H9 (cell line): ENCODE measurements around the gene FRYL. TPM values are rescaled to one million over a fixed set of nuclear protein-coding genes. Genes with fewer than 3 reads are reported as not detected.

ENCODE experiments used
- DNase-seq: peaks from one replicate; pipeline ENCODE4 v3.0.0-alpha.2; 2017
- H2AFZ ChIP-seq: one replicate; pipeline ENCODE4 v1.6.1; 2013; ENCODE audit warnings: mild to moderate bottlenecking, low read length, control low read depth, moderate library complexity
- H2AK5ac ChIP-seq: 2 replicates; pipeline ENCODE4 v1.6.1; 2013; ENCODE audit warnings: low read length, control low read depth, mixed read lengths; ENCODE audit not compliant: insufficient read length
- H2BK120ac ChIP-seq: one replicate; pipeline ENCODE4 v1.6.1; 2013; ENCODE audit warnings: low read depth, mild to moderate bottlenecking, low read length, control low read depth, inconsistent platforms; ENCODE audit not compliant: poor library complexity, severe bottlenecking
- H2BK12ac ChIP-seq: 2 replicates; pipeline ENCODE4 v1.6.1; 2013; ENCODE audit warnings: low read length, control low read depth, mixed read lengths, low read depth; ENCODE audit not compliant: insufficient read length
- H2BK15ac ChIP-seq: 2 replicates; pipeline ENCODE4 v1.6.1; 2013; ENCODE audit warnings: low read depth, low read length, control low read depth
- H2BK20ac ChIP-seq: one replicate; pipeline ENCODE4 v1.6.1; 2013; ENCODE audit warnings: low read depth, mild to moderate bottlenecking, low read length, control low read depth, inconsistent platforms; ENCODE audit not compliant: poor library complexity, severe bottlenecking
- H2BK5ac ChIP-seq: 2 replicates; pipeline ENCODE4 v1.6.1; 2013; ENCODE audit warnings: low read length, control low read depth, mixed read lengths; ENCODE audit not compliant: insufficient read length
- H3K14ac ChIP-seq: 2 replicates; pipeline ENCODE4 v1.6.1; 2013; ENCODE audit warnings: low read length, control low read depth; ENCODE audit not compliant: insufficient read depth
- H3K18ac ChIP-seq: 2 replicates; pipeline ENCODE4 v1.6.1; 2013; ENCODE audit warnings: low read depth, mild to moderate bottlenecking, mixed read lengths, low read length, control low read depth; ENCODE audit not compliant: insufficient read length
- H3K23ac ChIP-seq: 2 replicates; pipeline ENCODE4 v1.6.1; 2013; ENCODE audit warnings: low read length, control low read depth, mixed read lengths, low read depth; ENCODE audit not compliant: insufficient read length
- H3K23me2 ChIP-seq: 2 replicates; pipeline ENCODE4 v1.6.1; 2013; ENCODE audit warnings: low read depth, mild to moderate bottlenecking, mixed read lengths, low read length, control low read depth; ENCODE audit not compliant: insufficient read length, poor library complexity, severe bottlenecking
- H3K27ac ChIP-seq: 2 replicates; pipeline ENCODE4 v1.5.1; 2013; ENCODE audit warnings: low read length, control low read depth, mixed read lengths, low read depth; ENCODE audit not compliant: insufficient read length
- H3K27me3 ChIP-seq: 2 replicates; pipeline ENCODE4 v1.6.1; 2013; ENCODE audit warnings: low read length, control low read depth, inconsistent platforms; ENCODE audit not compliant: insufficient read depth
- H3K4ac ChIP-seq: 2 replicates; pipeline ENCODE4 v1.6.1; 2013; ENCODE audit warnings: low read depth, mild to moderate bottlenecking, control low read depth, inconsistent platforms, low read length, moderate library complexity
- H3K4me1 ChIP-seq: 2 replicates; pipeline ENCODE4 v1.6.1; 2013; ENCODE audit warnings: low read length, control low read depth, inconsistent platforms; ENCODE audit not compliant: insufficient read depth
- H3K4me2 ChIP-seq: 2 replicates; pipeline ENCODE4 v1.6.1; 2013; ENCODE audit warnings: low read length, control low read depth, mixed read lengths; ENCODE audit not compliant: insufficient read length, insufficient read depth
- H3K56ac ChIP-seq: 2 replicates; pipeline ENCODE4 v1.6.1; 2013; ENCODE audit warnings: low read depth, mild to moderate bottlenecking, mixed read lengths, low read length, control low read depth; ENCODE audit not compliant: insufficient read length
- H3K79me1 ChIP-seq: 2 replicates; pipeline ENCODE4 v1.6.1; 2013; ENCODE audit warnings: low read depth, mild to moderate bottlenecking, moderate library complexity, low read length, control low read depth, inconsistent platforms; ENCODE audit not compliant: insufficient read depth, poor library complexity, severe bottlenecking
- H3K79me2 ChIP-seq: 2 replicates; pipeline ENCODE4 v1.6.1; 2013; ENCODE audit warnings: low read length, control low read depth, inconsistent platforms; ENCODE audit not compliant: insufficient read depth
- H3K9ac ChIP-seq: 2 replicates; pipeline ENCODE4 v1.6.1; 2013; ENCODE audit warnings: low read length, control low read depth, mixed read lengths; ENCODE audit not compliant: insufficient read length; ENCODE audit errors: extremely low read depth
- H3K9me3 ChIP-seq: one replicate; pipeline ENCODE4 v1.6.1; 2013; ENCODE audit warnings: low read depth, low read length, inconsistent platforms; ENCODE audit not compliant: control insufficient read depth
- H3T11ph ChIP-seq: one replicate; pipeline ENCODE4 v1.6.1; 2013; ENCODE audit warnings: mild to moderate bottlenecking, low read length, control low read depth, inconsistent platforms
- H4K20me1 ChIP-seq: one replicate; pipeline ENCODE4 v1.6.1; 2013; ENCODE audit not compliant: control insufficient read depth, insufficient read length, insufficient read depth
- H4K5ac ChIP-seq: 2 replicates; pipeline ENCODE4 v1.6.1; 2013; ENCODE audit warnings: low read depth, mild to moderate bottlenecking, mixed read lengths, low read length, control low read depth; ENCODE audit not compliant: insufficient read length
- H4K8ac ChIP-seq: replicated peaks from 2 replicates; pipeline ENCODE4 v1.6.1; 2013; ENCODE audit warnings: low read length, control low read depth, mixed read lengths, low read depth; ENCODE audit not compliant: insufficient read length
- H4K91ac ChIP-seq: 2 replicates; pipeline ENCODE4 v1.6.1; 2013; ENCODE audit warnings: low read depth, mild to moderate bottlenecking, moderate library complexity, mixed read lengths, low read length, control low read depth; ENCODE audit not compliant: insufficient read length
- H3K27ac Mint-ChIP-seq, 3 experiments: 2 replicates in 2 of 3; 3 replicates in 1 of 3; pipeline ENCODE4 v1.8.0; 2020 to 2021; ENCODE audit warnings: mixed read lengths in 3 of 3, mild to moderate bottlenecking in 1 of 3, moderate library complexity in 1 of 3
- H3K27me3 Mint-ChIP-seq: 2 replicates; pipeline ENCODE4 v1.8.0; 2021; ENCODE audit warnings: low read depth, mild to moderate bottlenecking, moderate library complexity, mixed read lengths
- H3K36me3 Mint-ChIP-seq, 3 experiments: 2 replicates in 2 of 3; 3 replicates in 1 of 3; pipeline ENCODE4 v1.8.0; 2020 to 2021; ENCODE audit warnings: low read depth in 3 of 3, mixed read lengths in 3 of 3; ENCODE audit not compliant: insufficient read depth in 1 of 3
- H3K4me1 Mint-ChIP-seq, 2 experiments: 2 replicates each; pipeline ENCODE4 v1.8.0; 2020; ENCODE audit warnings: mixed read lengths in 2 of 2
- H3K4me3 Mint-ChIP-seq, 2 experiments: 2 replicates in 1 of 2; 3 replicates in 1 of 2; pipeline ENCODE4 v1.8.0; 2020 to 2021; ENCODE audit warnings: mild to moderate bottlenecking in 2 of 2, mixed read lengths in 2 of 2, moderate library complexity in 1 of 2
- H3K9me3 Mint-ChIP-seq, 2 experiments: 2 replicates in 1 of 2; 3 replicates in 1 of 2; pipeline ENCODE4 v1.8.0; 2020; ENCODE audit warnings: mild to moderate bottlenecking in 2 of 2, mixed read lengths in 2 of 2, moderate library complexity in 1 of 2
- CTCF ChIP-seq: fragments of 200-600 bp; sonication (generic); conservative IDR thresholded peaks from 3 replicates; pipeline ENCODE4 v1.8.0; 2021; ENCODE audit warnings: antibody characterized with exemption, mild to moderate bottlenecking
- WGBS: extraction: QIAGEN DNeasy Blood & Tissue Kit; methylation state at CpG from one replicate; pipeline ENCODE4 v1.1.7; 2013; ENCODE audit warnings: missing lambda C conversion rate, low lambda C conversion rate, mixed read lengths; ENCODE audit not compliant: insufficient read length; ENCODE audit errors: extremely low coverage; 5-methylcytosine and 5-hydroxymethylcytosine counted together
- total RNA-seq: library from RNA; stranded (reverse); gene quantifications from 2 replicates; pipeline ENCODE4 v1.2.1, GENCODE V29; 2021

FRYL gene
- total RNA-seq, 1 experiment from 2014 or later, result 31.5 TPM

- Mint-ChIP-seq H3K4me1 (peaks cover 15 to 19% of the 10 kb centered on the region in 2 experiments), H3K27ac (0 out of 7 replicates have a peak overlapping the region, but pooled peaks of 1 of the 3 experiments have one; percentile 70), H3K36me3 (peaks cover 0 to 7% (median 1%) of the 10 kb centered on the region in 3 experiments; a peak in 1 of 7 replicates), H3K9me3 (no peaks in the 10 kb centered on the region), H3K4me3 (no peak overlapping the region), H3K27me3 (no peaks in the 10 kb centered on the region)
- Histone ChIP-seq H3K9me3 (no peaks in the 10 kb centered on the region), H2BK120ac (no peak overlapping the region), H2BK5ac (no peak overlapping the region), H3K27ac (no peak overlapping the region), H3K56ac (no peak overlapping the region), H4K8ac (no peak overlapping the region), H3K4me2 (no peak overlapping the region), H2AK5ac (no peak overlapping the region), H3K23ac (no peak overlapping the region), H3K79me2 (no peaks in the 10 kb centered on the region; the same call in 1 of the 2 replicates), H3K4ac (no peak overlapping the region), H3K18ac (no peak overlapping the region), H2BK12ac (no peak overlapping the region), H4K5ac (no peak overlapping the region), H4K91ac (no peak overlapping the region), H2AFZ (no peak overlapping the region), H3T11ph (no peak overlapping the region), H3K14ac (no peak overlapping the region), H3K9ac (no peak overlapping the region), H2BK20ac (no peak overlapping the region), H3K27me3 (no peaks in the 10 kb centered on the region), H3K4me1 (peaks cover 5% of the 10 kb centered on the region; the same call in 1 of the 2 replicates), H3K79me1 (no peaks in the 10 kb centered on the region), H3K23me2 (no peaks in the 10 kb centered on the region), H4K20me1 (no peaks in the 10 kb centered on the region), H2BK15ac (no peak overlapping the region)
- DNase-seq, result no peak
- TF ChIP-seq CTCF, result no peak
- WGBS, result no CpG with 5 or more reads among the region's 4 CpGs
Measured at GRCh38 chr4:48668254-48669017, 111.6 kb downstream of the FRYL start.
